Prostate gland (tissue), 2 donors: ENCODE results near the gene HPN.

ENCODE experiments used
- POLR2A ChIP-seq: fragments of 450-650 bp; IDR thresholded peaks from one replicate; pipeline ENCODE4 v1.6.1; 2016; ENCODE audit warnings: antibody characterized with exemption, mild to moderate bottlenecking
- POLR2AphosphoS5 ChIP-seq: sonication (generic); formaldehyde crosslinking; IDR thresholded peaks from one replicate; pipeline ENCODE4 v1.6.1; 2017; ENCODE audit warnings: antibody characterized with exemption
- TF ChIP-seq, protein P1 (sequence below), 4 experiments: fragments of 200-600 bp in 2 of 4; fragments of 450-650 bp in 2 of 4; sonication (generic) in 2 of 4; IDR thresholded peaks; 1 replicate in 3 of 4; 2 replicates in 1 of 4; pipeline ENCODE4 v1.5.1; 2016 to 2019; ENCODE audit warnings: antibody characterized with exemption in 4 of 4, mild to moderate bottlenecking in 2 of 4, moderate library complexity in 2 of 4

DNA sequence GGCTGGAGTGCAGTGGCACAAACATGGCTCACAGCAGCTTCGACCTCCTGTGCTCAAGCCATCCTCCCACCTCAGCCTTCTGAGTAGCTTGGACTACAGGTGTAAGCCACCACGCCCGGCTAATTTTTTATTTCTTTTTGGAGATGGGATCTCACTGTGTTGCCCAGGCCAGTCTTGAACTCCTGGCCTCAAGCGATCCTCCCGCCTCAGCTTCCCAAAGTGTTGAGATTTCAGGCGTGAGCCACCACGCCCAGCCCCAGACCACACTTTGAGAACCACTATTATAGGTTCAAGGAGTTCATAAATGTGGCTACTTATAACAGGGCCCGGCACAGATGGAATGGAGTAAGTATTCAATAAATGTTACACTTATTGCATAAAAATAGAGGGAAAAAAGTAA is 14.5 kb upstream of the HPN start:
- TF ChIP-seq, protein P1, sequence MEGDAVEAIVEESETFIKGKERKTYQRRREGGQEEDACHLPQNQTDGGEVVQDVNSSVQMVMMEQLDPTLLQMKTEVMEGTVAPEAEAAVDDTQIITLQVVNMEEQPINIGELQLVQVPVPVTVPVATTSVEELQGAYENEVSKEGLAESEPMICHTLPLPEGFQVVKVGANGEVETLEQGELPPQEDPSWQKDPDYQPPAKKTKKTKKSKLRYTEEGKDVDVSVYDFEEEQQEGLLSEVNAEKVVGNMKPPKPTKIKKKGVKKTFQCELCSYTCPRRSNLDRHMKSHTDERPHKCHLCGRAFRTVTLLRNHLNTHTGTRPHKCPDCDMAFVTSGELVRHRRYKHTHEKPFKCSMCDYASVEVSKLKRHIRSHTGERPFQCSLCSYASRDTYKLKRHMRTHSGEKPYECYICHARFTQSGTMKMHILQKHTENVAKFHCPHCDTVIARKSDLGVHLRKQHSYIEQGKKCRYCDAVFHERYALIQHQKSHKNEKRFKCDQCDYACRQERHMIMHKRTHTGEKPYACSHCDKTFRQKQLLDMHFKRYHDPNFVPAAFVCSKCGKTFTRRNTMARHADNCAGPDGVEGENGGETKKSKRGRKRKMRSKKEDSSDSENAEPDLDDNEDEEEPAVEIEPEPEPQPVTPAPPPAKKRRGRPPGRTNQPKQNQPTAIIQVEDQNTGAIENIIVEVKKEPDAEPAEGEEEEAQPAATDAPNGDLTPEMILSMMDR (IDR thresholded peaks at IDR 0.05), result no peak
- no peak for TF ChIP-seq POLR2A
- no peak for TF ChIP-seq POLR2AphosphoS5
